ENCODE results near the gene TM9SF1. TPM values are rescaled to one million over a fixed set of nuclear protein-coding genes. Genes with fewer than 3 reads are reported as not detected.

Gene TM9SF1
- total and polyA plus RNA-seq, 2 donors (not counting 1 experiment from before 2014, with no cell fraction given): 7.6 to 24.5 TPM

- Histone ChIP-seq H3K4me1 (ENCODE audit: control insufficient read depth in 2 of 2, insufficient read depth in 2 of 2, low read length in 2 of 2) (peaks cover 43 to 45% of the 10 kb centered on the region in 2 donors), H3K9ac (ENCODE audit: low read length) (no peak overlapping the region), H3K27me3 (replicated peaks in 1 of 4; ENCODE audit: control extremely low read depth in 1 of 4, control insufficient read depth in 3 of 4, insufficient read depth in 4 of 4, low read length in 3 of 4) (no peaks in the 10 kb centered on the region), H3K9me3 (ENCODE audit: control extremely low read depth in 1 of 3, control insufficient read depth in 2 of 3, insufficient read depth in 1 of 3, low read length in 2 of 3) (no peaks in the 10 kb centered on the region), H2AFZ (ENCODE audit: insufficient read depth, low read depth, low read length, poor library complexity, severe bottlenecking) (no peak overlapping the region), H3K79me2 (ENCODE audit: control insufficient read depth, insufficient read depth, low read length) (peaks cover 63% of the 10 kb centered on the region), H3K27ac (ENCODE audit: low read length in 2 of 2) (no peak overlapping the region), H3K4me3 (ENCODE audit: control extremely low read depth in 1 of 5, extremely low read depth in 1 of 5, insufficient read depth in 1 of 5, low read depth in 2 of 5, low read length in 4 of 5) (no peak overlapping the region), H3K36me3 (replicated peaks in 1 of 2; ENCODE audit: control extremely low read depth in 1 of 2, control insufficient read depth in 1 of 2, extremely low read depth in 1 of 2, insufficient read depth in 2 of 2, low read length in 1 of 2) (peaks cover 2 to 63% of the 10 kb centered on the region in 2 experiments), H4K20me1 (ENCODE audit: control insufficient read depth, insufficient read depth, low read length, poor library complexity, severe bottlenecking) (peaks cover 49% of the 10 kb centered on the region), H3K4me2 (replicated peaks; ENCODE audit: low read depth, low read length, poor library complexity, severe bottlenecking) (no peak overlapping the region)
- ChIA-PET POLR2A (no interaction called here), CTCF (interaction anchor here (0.5 to 3.2 kb wide), 3 partner anchors 60 to 96 kb away, joined by 4 to 10 read pairs (median 5); partner anchors contain the start of gene CIDEB)
- intact Hi-C loops (cut with micrococcal nuclease): no loop called here
- Mint-ChIP-seq H3K27ac (peak overlapping the region; percentile 2), H3K27me3 (no peaks in the 10 kb centered on the region), H3K4me3 (no peak overlapping the region), H3K9me3 (ENCODE audit: insufficient read depth) (no peaks in the 10 kb centered on the region), H3K4me1 (peaks cover 73% of the 10 kb centered on the region)
- DNase-seq: no peak
- no peak for ATAC-seq (ENCODE audit: low read depth)
- WGBS (ENCODE audit: insufficient coverage): 100% methylated on average over 2 of the region's 2 CpGs
- TF ChIP-seq EZH2 (IDR thresholded peaks at IDR 0.05; ENCODE audit: borderline replicate concordance, insufficient read depth, low read depth, low read length, poor library complexity, severe bottlenecking) (no peak), CTCF (IDR thresholded peaks at IDR 0.05) (no peak)
Observed at GRCh38 chr14:24237463-24237955, 42.3 kb upstream of the TM9SF1 start.

GRCh38 chr14:24236689-24237462 lies 41.6 kb upstream of the TM9SF1 start:
- Histone ChIP-seq H3K4me2 (replicated peaks; ENCODE audit: low read depth, low read length, poor library complexity, severe bottlenecking) (no peak overlapping the region), H3K9ac (ENCODE audit: low read length) (no peak overlapping the region), H3K9me3 (ENCODE audit: control extremely low read depth in 1 of 3, control insufficient read depth in 2 of 3, insufficient read depth in 1 of 3, low read length in 2 of 3) (no peaks in the 10 kb centered on the region), H3K27me3 (replicated peaks in 1 of 4; ENCODE audit: control extremely low read depth in 1 of 4, control insufficient read depth in 3 of 4, insufficient read depth in 4 of 4, low read length in 3 of 4) (no peaks in the 10 kb centered on the region), H2AFZ (ENCODE audit: insufficient read depth, low read depth, low read length, poor library complexity, severe bottlenecking) (no peak overlapping the region), H3K36me3 (replicated peaks in 1 of 2; ENCODE audit: control extremely low read depth in 1 of 2, control insufficient read depth in 1 of 2, extremely low read depth in 1 of 2, insufficient read depth in 2 of 2, low read length in 1 of 2) (peaks cover 2 to 63% of the 10 kb centered on the region in 2 experiments), H3K4me3 (ENCODE audit: control extremely low read depth in 1 of 5, extremely low read depth in 1 of 5, insufficient read depth in 1 of 5, low read depth in 2 of 5, low read length in 4 of 5) (no peak overlapping the region), H4K20me1 (ENCODE audit: control insufficient read depth, insufficient read depth, low read length, poor library complexity, severe bottlenecking) (peaks cover 47% of the 10 kb centered on the region), H3K27ac (ENCODE audit: low read length in 2 of 2) (no peak overlapping the region), H3K79me2 (ENCODE audit: control insufficient read depth, insufficient read depth, low read length) (peaks cover 64% of the 10 kb centered on the region), H3K4me1 (ENCODE audit: control insufficient read depth in 2 of 2, insufficient read depth in 2 of 2, low read length in 2 of 2) (peaks cover 42 to 44% of the 10 kb centered on the region in 2 donors)
- TF ChIP-seq CTCF (IDR thresholded peaks at IDR 0.05) (no peak), EZH2 (IDR thresholded peaks at IDR 0.05; ENCODE audit: borderline replicate concordance, insufficient read depth, low read depth, low read length, poor library complexity, severe bottlenecking) (no peak)
- 100% methylated on average over 4 of the region's 6 CpGs for WGBS (ENCODE audit: insufficient coverage)
- Mint-ChIP-seq H3K9me3 (ENCODE audit: insufficient read depth) (no peaks in the 10 kb centered on the region), H3K27me3 (no peaks in the 10 kb centered on the region), H3K4me1 (peaks cover 76% of the 10 kb centered on the region), H3K4me3 (no peak overlapping the region), H3K27ac (peak overlapping the region; percentile 2)
- ATAC-seq (ENCODE audit: low read depth) (no peak), DNase-seq (peak; percentile 21)
- intact Hi-C loops (cut with micrococcal nuclease): no loop called here
- CTCF ChIA-PET: interaction anchor here (0.5 to 3.2 kb wide), 2 partner anchors 60 to 71 kb away, joined by 4 to 10 read pairs; partner anchors contain the start of gene CIDEB
- POLR2A ChIA-PET: no interaction called here
